H1 (cell line): ENCODE results near the gene KHDRBS2. TPM values are rescaled to one million over a fixed set of nuclear protein-coding genes. Genes with fewer than 3 reads are reported as not detected.

Experiments
- CTCF ChIA-PET: fragments of 300-600 bp; sonication (Branson Sonifier 250); formaldehyde crosslinking; loops from one replicate; lab custom pipeline; 2021; ENCODE audit not compliant: partially characterized antibody; lab: Charles Lee
- POLR2A ChIA-PET: fragments of 300-600 bp; sonication (Branson Sonifier 250); formaldehyde crosslinking; loops from one replicate; lab custom pipeline; 2021; ENCODE audit warnings: inconsistent platforms; ENCODE audit not compliant: partially characterized antibody; lab: Charles Lee
- DNase-seq, 2 experiments: peaks; one replicate each; pipeline versions ENCODE4 v3.0.0 to v3.0.0-alpha.2; 2010 to 2022; ENCODE audit warnings: low spot score in 2 of 2, low read depth in 1 of 2, mixed read lengths in 1 of 2
- FAIRE-seq: peaks from 2 replicates; lab custom pipeline; 2011; peaks lifted over from hg19 to GRCh38; lab: Jason Lieb, UNC
- H2AFZ ChIP-seq: 2 replicates; pipeline ENCODE4 v1.8.1; 2012; ENCODE audit warnings: low read length, inconsistent platforms
- H2AK5ac ChIP-seq: 2 replicates; pipeline ENCODE4 v1.6.1; 2013; ENCODE audit warnings: low read depth, low read length
- H2BK120ac ChIP-seq: replicated peaks from 2 replicates; pipeline ENCODE3; 2013; ENCODE audit warnings: low read depth, low read length, inconsistent platforms
- H2BK12ac ChIP-seq: 2 replicates; pipeline ENCODE4 v1.6.1; 2013; ENCODE audit warnings: low read depth, low read length
- H2BK15ac ChIP-seq: 2 replicates; pipeline ENCODE4 v1.6.1; 2013; ENCODE audit warnings: low read length
- H2BK20ac ChIP-seq: 2 replicates; pipeline ENCODE4 v1.6.1; 2013; ENCODE audit warnings: low read length
- H2BK5ac ChIP-seq: 2 replicates; pipeline ENCODE4 v1.6.1; 2013; ENCODE audit warnings: low read depth, low read length
- H3K14ac ChIP-seq: 2 replicates; pipeline ENCODE4 v1.6.1; 2013; ENCODE audit warnings: inconsistent platforms; ENCODE audit not compliant: insufficient read length
- H3K18ac ChIP-seq: 2 replicates; pipeline ENCODE4 v1.6.1; 2013; ENCODE audit warnings: low read length; ENCODE audit errors: extremely low read depth
- H3K23ac ChIP-seq: 2 replicates; pipeline ENCODE4 v1.6.1; 2013; ENCODE audit warnings: inconsistent platforms; ENCODE audit not compliant: insufficient read length
- H3K23me2 ChIP-seq: 2 replicates; pipeline ENCODE4 v1.6.1; 2013; ENCODE audit warnings: low read depth, low read length
- H3K27ac ChIP-seq: 2 replicates; pipeline ENCODE4 v1.6.1; 2011; ENCODE audit warnings: low read depth, low read length, inconsistent platforms
- H3K27me3 ChIP-seq, 4 experiments: replicated peaks in 1 of 4; 1 replicate in 1 of 4; 2 replicates in 3 of 4; pipeline versions ENCODE4 v1.6.1 to v1.8.1; 2011 to 2013; ENCODE audit warnings: low read length in 3 of 4, mild to moderate bottlenecking in 3 of 4, inconsistent platforms in 2 of 4, mixed read lengths in 2 of 4, moderate library complexity in 1 of 4; ENCODE audit not compliant: control insufficient read depth in 3 of 4, insufficient read depth in 3 of 4; ENCODE audit errors: extremely low read depth in 1 of 4
- H3K36me3 ChIP-seq, 4 experiments: 2 replicates each; pipeline versions ENCODE4 v1.6.1 to v1.8.1; 2011 to 2013; ENCODE audit warnings: mild to moderate bottlenecking in 4 of 4, low read length in 3 of 4, moderate library complexity in 2 of 4, control low read depth in 1 of 4, inconsistent platforms in 1 of 4; ENCODE audit not compliant: insufficient read depth in 4 of 4, control insufficient read depth in 2 of 4
- H3K4ac ChIP-seq: replicated peaks from 2 replicates; pipeline ENCODE3; 2013; ENCODE audit warnings: low read length, low read depth, mixed read lengths, inconsistent platforms; ENCODE audit not compliant: insufficient read length
- H3K4me1 ChIP-seq, 4 experiments: replicated peaks in 1 of 4; 1 replicate in 1 of 4; 2 replicates in 3 of 4; pipeline versions ENCODE4 v1.6.1 to v1.8.1; 2011 to 2013; ENCODE audit warnings: low read length in 3 of 4, inconsistent platforms in 2 of 4, mixed read lengths in 1 of 4; ENCODE audit not compliant: insufficient read depth in 4 of 4, control insufficient read depth in 3 of 4
- H3K4me2 ChIP-seq, 2 experiments: 2 replicates each; pipeline versions ENCODE4 v1.6.1 to v1.8.1; 2011 to 2013; ENCODE audit warnings: low read depth in 2 of 2, low read length in 2 of 2, control low read depth in 1 of 2, inconsistent platforms in 1 of 2, mild to moderate bottlenecking in 1 of 2; ENCODE audit not compliant: insufficient read depth in 1 of 2
- H3K4me3 ChIP-seq, 4 experiments: fragments of 200-600, 300-600 bp in 1 of 4; sonication (generic), shearing (Covaris generic), sonication (Bioruptor Twin) in 1 of 4; 2 replicates each; pipeline versions ENCODE4 v1.5.1 to v1.8.1; 2011 to 2016; ENCODE audit warnings: low read length in 4 of 4, low read depth in 3 of 4, control low read depth in 2 of 4, inconsistent platforms in 2 of 4, mild to moderate bottlenecking in 2 of 4, mixed read lengths in 1 of 4, moderate library complexity in 1 of 4; ENCODE audit not compliant: insufficient read depth in 2 of 4; ENCODE audit errors: extremely low read depth in 1 of 4
- H3K56ac ChIP-seq: replicated peaks from 2 replicates; pipeline ENCODE3; 2013; ENCODE audit warnings: low read depth, mild to moderate bottlenecking, mixed read lengths, low read length, inconsistent platforms; ENCODE audit not compliant: insufficient read length
- H3K79me1 ChIP-seq: 2 replicates; pipeline ENCODE4 v1.6.1; 2013; ENCODE audit warnings: low read depth, low read length, control low read depth
- H3K79me2 ChIP-seq, 2 experiments: 2 replicates each; pipeline versions ENCODE4 v1.6.1 to v1.8.1; 2012 to 2013; ENCODE audit warnings: low read length in 2 of 2, mild to moderate bottlenecking in 2 of 2, inconsistent platforms in 1 of 2; ENCODE audit not compliant: insufficient read depth in 2 of 2, control insufficient read depth in 1 of 2
- H3K9ac ChIP-seq, 4 experiments: replicated peaks in 1 of 4; 1 replicate in 1 of 4; 2 replicates in 3 of 4; pipeline versions ENCODE4 v1.6.1 to v1.8.1; 2011 to 2013; ENCODE audit warnings: low read depth in 3 of 4, low read length in 3 of 4, control low read depth in 2 of 4, mild to moderate bottlenecking in 2 of 4, moderate library complexity in 2 of 4, inconsistent platforms in 1 of 4; ENCODE audit errors: extremely low read depth in 1 of 4
- H3K9me3 ChIP-seq, 2 experiments: 2 replicates each; pipeline versions ENCODE4 v1.6.1 to v1.8.1; 2012 to 2013; ENCODE audit warnings: mild to moderate bottlenecking in 2 of 2, moderate library complexity in 2 of 2, control low read depth in 1 of 2, inconsistent platforms in 1 of 2, low read depth in 1 of 2, low read length in 1 of 2, mixed read lengths in 1 of 2; ENCODE audit not compliant: insufficient read depth in 2 of 2
- H4K20me1 ChIP-seq, 2 experiments: replicated peaks in 1 of 2; 2 replicates each; pipeline versions ENCODE3 to v1.8.1; 2011 to 2013; ENCODE audit warnings: inconsistent platforms in 2 of 2, low read length in 2 of 2, mild to moderate bottlenecking in 1 of 2; ENCODE audit not compliant: insufficient read depth in 2 of 2, control insufficient read depth in 1 of 2
- H4K5ac ChIP-seq: 2 replicates; pipeline ENCODE4 v1.6.1; 2013; ENCODE audit warnings: low read length, low read depth, mixed read lengths, inconsistent platforms; ENCODE audit not compliant: insufficient read length
- H4K8ac ChIP-seq: 2 replicates; pipeline ENCODE4 v1.8.0; 2013; ENCODE audit warnings: mild to moderate bottlenecking, moderate library complexity, low read length, inconsistent platforms; ENCODE audit not compliant: insufficient read depth; ENCODE audit errors: extremely low read depth
- H4K91ac ChIP-seq: replicated peaks from 2 replicates; pipeline ENCODE3; 2013; ENCODE audit warnings: low read length, mixed read lengths, inconsistent platforms; ENCODE audit not compliant: insufficient read length
- SP1 ChIP-seq: IDR thresholded peaks from 2 replicates; pipeline ENCODE4 v1.6.1; 2011; ENCODE audit warnings: low read depth, low read length
- WGBS, 2 experiments: shearing (Covaris generic) in 1 of 2; methylation state at CpG; one replicate each; pipeline versions ENCODE4 v1.1.6 to v1.1.7; 2013 to 2015; ENCODE audit warnings: low lambda C conversion rate in 2 of 2, mixed read lengths in 2 of 2, inconsistent platforms in 1 of 2, low coverage in 1 of 2, missing lambda C conversion rate in 1 of 2; ENCODE audit not compliant: insufficient replicate concordance in 2 of 2, insufficient coverage in 1 of 2, insufficient read length in 1 of 2; ENCODE audit errors: extremely low coverage in 1 of 2, missing lambda C conversion rate in 1 of 2; 5-methylcytosine and 5-hydroxymethylcytosine counted together
- polyA plus RNA-seq, 7 experiments: library from polyadenylated mRNA; depleted of rRNA in 3 of 7; stranded (reverse) in 5 of 7; unstranded in 2 of 7; fragments of >200 nt in 5 of 7; fragments of 200-250 nt in 2 of 7; gene quantifications; 1 replicate in 5 of 7; 2 replicates in 1 of 7; 4 replicates in 1 of 7; pipeline versions ENCODE4 v1.2.1 to v1.2.3, GENCODE V29; 2011 to 2013; ENCODE audit warnings: missing spikeins in 2 of 7, mixed read lengths in 2 of 7
- total RNA-seq: library from RNA; stranded (reverse); fragmentation: NEBNext Ultra II Directional; extraction: Animal tissue kit (Norgen Biotek cat#: 25700); gene quantifications from 2 replicates; pipeline ENCODE4 v1.2.1, GENCODE V29; 2021

The KHDRBS2 gene
- total and polyA plus RNA-seq, 2 of the 8 experiments (the other 6 are each of a cell fraction or from before 2014, with no cell fraction given), result 5.2 to 7.7 TPM

GRCh38 chr6:61949971-61950370, 336.1 kb downstream of the KHDRBS2 start:
- Histone ChIP-seq H4K91ac (no peak overlapping the region), H3K23ac (no peak overlapping the region), H3K4ac (no peak overlapping the region), H3K27me3 (no peaks in the 10 kb centered on the region; a peak in 1 of 7 replicates), H4K5ac (no peak overlapping the region), H3K79me2 (no peaks in the 10 kb centered on the region), H2BK5ac (no peak overlapping the region), H3K4me2 (no peak overlapping the region), H3K79me1 (no peaks in the 10 kb centered on the region; the same call in 1 of the 2 replicates), H3K27ac (no peak overlapping the region), H2BK20ac (no peak overlapping the region), H2AK5ac (no peak overlapping the region), H3K56ac (no peak overlapping the region), H2AFZ (no peak overlapping the region), H3K18ac (no peak overlapping the region), H3K9ac (no peak overlapping the region), H3K4me3 (no peak overlapping the region), H4K20me1 (no peaks in the 10 kb centered on the region), H3K23me2 (no peaks in the 10 kb centered on the region), H2BK15ac (no peak overlapping the region), H3K36me3 (no peaks in the 10 kb centered on the region), H3K14ac (no peak overlapping the region), H2BK120ac (no peak overlapping the region), H2BK12ac (no peak overlapping the region), H4K8ac (no peak overlapping the region), H3K4me1 (no peaks in the 10 kb centered on the region), H3K9me3 (no peaks in the 10 kb centered on the region; a peak in 1 of 4 replicates)
- ChIA-PET CTCF (interaction anchor here (0.7 kb wide), 1 partner anchor 9 kb away, joined by 3 read pairs; no protein-coding TSS in a partner anchor), POLR2A (no interaction called here)
- no peak for FAIRE-seq
- WGBS, 2 experiments, result 91% methylated on average over 1 of the region's 1 CpG; no CpG with 5 or more reads in 1 of the 2 experiments
- DNase-seq, result no peak
- no peak for TF ChIP-seq SP1
